HG02588 (cell line): ENCODE results near the gene CSKMT.
"Not testable (repeated sequence)": the region's sequence is repeated elsewhere in the genome, so short reads cannot be mapped to it uniquely, and the experiment has no call there.

Experiments used
- ATAC-seq: cut with Tn5 transposase; IDR thresholded peaks from one replicate; pipeline ENCODE4 v1.9.1; 2021; ENCODE audit warnings: mild to moderate bottlenecking, moderate library complexity; ENCODE audit not compliant: unreplicated experiment

Gene CSKMT

GRCh38 chr11:62687508-62688396, 22.6 kb downstream of the CSKMT start:
- ATAC-seq: no peak

GRCh38 chr11:62688491-62688890, 23.4 kb downstream of the CSKMT start:
- ATAC-seq: no peak

GRCh38 chr11:62689421-62690183, 24.5 kb downstream of the CSKMT start, which contains the start of gene LRRN4CL:
Gene LRRN4CL (minus strand): TSS chr11:62689530. CDS start chr11:62688508, 1,022 bp downstream.
- ATAC-seq: no peak

- not testable (repeated sequence) for ATAC-seq
These were observed 28.5 kb downstream of the CSKMT start for GRCh38 chr11:62693624-62694023.

GRCh38 chr11:62694455-62695167, 29.5 kb downstream of the CSKMT start:
- ATAC-seq: no peak

- ATAC-seq: no peak
These were observed 37.1 kb downstream of the CSKMT start for GRCh38 chr11:62702246-62702645.

GRCh38 chr11:62703921-62704320, 38.8 kb downstream of the CSKMT start:
- not testable (repeated sequence) for ATAC-seq

GRCh38 chr11:62705413-62705812, 40.3 kb downstream of the CSKMT start:
- ATAC-seq: no peak

- peak; percentile 52 for ATAC-seq
These were observed 41.1 kb downstream of the CSKMT start for GRCh38 chr11:62705880-62706849.

GRCh38 chr11:62706850-62707247, 41.7 kb downstream of the CSKMT start:
- ATAC-seq: no peak

- no peak for ATAC-seq
These were observed 42.3 kb downstream of the CSKMT start, which contains the start of the genes BSCL2 and GNG3 for GRCh38 chr11:62707277-62707861. Gene BSCL2 (minus strand): TSS chr11:62707424. CDS start chr11:62707195, 229 bp downstream. Gene GNG3 (plus strand): TSS chr11:62707676. CDS start chr11:62708296, 620 bp downstream.

GRCh38 chr11:62708392-62708791, 43.3 kb downstream of the CSKMT start:
- no peak for ATAC-seq

- ATAC-seq: no peak
These were observed 43.7 kb downstream of the CSKMT start for GRCh38 chr11:62708793-62709192.

- peak; percentile 64 for ATAC-seq
These were observed 44.3 kb downstream of the CSKMT start for GRCh38 chr11:62709247-62710000.

- no peak for ATAC-seq
These were observed 44.9 kb downstream of the CSKMT start for GRCh38 chr11:62710001-62710345.

GRCh38 chr11:62712276-62712812, 47.2 kb downstream of the CSKMT start:
- ATAC-seq: no peak

- no peak for ATAC-seq
These were observed 47.7 kb downstream of the CSKMT start for GRCh38 chr11:62712861-62713260.

GRCh38 chr11:62713343-62713742, 48.2 kb downstream of the CSKMT start:
- no peak for ATAC-seq
